Subcutaneous abdominal adipose tissue (tissue), 5 donors: ENCODE data around the gene PITPNM3.

Experiments used
- H3K27ac ChIP-seq: one replicate; pipeline ENCODE4 v1.7.0; 2013; ENCODE audit warnings: low read depth, mild to moderate bottlenecking, inconsistent platforms, low read length, moderate library complexity
- H3K27me3 ChIP-seq, 5 donors: one replicate each; pipeline ENCODE4 v1.7.0; 2013; ENCODE audit warnings: low read length in 5 of 5, inconsistent platforms in 1 of 5; ENCODE audit not compliant: control insufficient read depth in 5 of 5, insufficient read depth in 4 of 5
- H3K36me3 ChIP-seq, 5 donors: one replicate each; pipeline ENCODE4 v1.7.0; 2013; ENCODE audit warnings: low read length in 5 of 5; ENCODE audit not compliant: control insufficient read depth in 5 of 5, insufficient read depth in 5 of 5
- H3K4me1 ChIP-seq, 5 donors: one replicate each; pipeline ENCODE4 v1.7.0; 2013; ENCODE audit warnings: low read length in 5 of 5, mild to moderate bottlenecking in 3 of 5, moderate library complexity in 1 of 5; ENCODE audit not compliant: control insufficient read depth in 5 of 5, insufficient read depth in 5 of 5
- H3K4me3 ChIP-seq, 5 donors: one replicate each; pipeline ENCODE4 v1.7.0; 2013; ENCODE audit warnings: low read length in 5 of 5, low read depth in 1 of 5
- H3K9ac ChIP-seq, 5 donors: one replicate each; pipeline ENCODE4 v1.7.0; 2013; ENCODE audit warnings: low read length in 5 of 5, mild to moderate bottlenecking in 4 of 5, moderate library complexity in 3 of 5
- H3K9me3 ChIP-seq, 5 donors: one replicate each; pipeline ENCODE4 v1.7.0; 2013; ENCODE audit warnings: low read length in 5 of 5; ENCODE audit not compliant: control insufficient read depth in 5 of 5
- donor health status: healthy.
- donor health status: healthy.
- donor health status: healthy.
- donor health status: healthy.
- donor health status: healthy.

The PITPNM3 gene

GRCh38 chr17:6497496-6498221 is 58.7 kb downstream of the PITPNM3 start:
- no peaks in the 10 kb centered on the region for H3K36me3 ChIP-seq
- no peaks in the 10 kb centered on the region for H3K9me3 ChIP-seq
- no peak overlapping the region for H3K27ac ChIP-seq
- H3K4me3 ChIP-seq = no peak overlapping the region
- H3K4me1 ChIP-seq = peaks cover 0 to 24% (median 8%) of the 10 kb centered on the region in 5 donors
- H3K9ac ChIP-seq = no peak overlapping the region
- H3K27me3 ChIP-seq = peaks cover 5 to 27% (median 26%) of the 10 kb centered on the region in 5 donors

DNA sequence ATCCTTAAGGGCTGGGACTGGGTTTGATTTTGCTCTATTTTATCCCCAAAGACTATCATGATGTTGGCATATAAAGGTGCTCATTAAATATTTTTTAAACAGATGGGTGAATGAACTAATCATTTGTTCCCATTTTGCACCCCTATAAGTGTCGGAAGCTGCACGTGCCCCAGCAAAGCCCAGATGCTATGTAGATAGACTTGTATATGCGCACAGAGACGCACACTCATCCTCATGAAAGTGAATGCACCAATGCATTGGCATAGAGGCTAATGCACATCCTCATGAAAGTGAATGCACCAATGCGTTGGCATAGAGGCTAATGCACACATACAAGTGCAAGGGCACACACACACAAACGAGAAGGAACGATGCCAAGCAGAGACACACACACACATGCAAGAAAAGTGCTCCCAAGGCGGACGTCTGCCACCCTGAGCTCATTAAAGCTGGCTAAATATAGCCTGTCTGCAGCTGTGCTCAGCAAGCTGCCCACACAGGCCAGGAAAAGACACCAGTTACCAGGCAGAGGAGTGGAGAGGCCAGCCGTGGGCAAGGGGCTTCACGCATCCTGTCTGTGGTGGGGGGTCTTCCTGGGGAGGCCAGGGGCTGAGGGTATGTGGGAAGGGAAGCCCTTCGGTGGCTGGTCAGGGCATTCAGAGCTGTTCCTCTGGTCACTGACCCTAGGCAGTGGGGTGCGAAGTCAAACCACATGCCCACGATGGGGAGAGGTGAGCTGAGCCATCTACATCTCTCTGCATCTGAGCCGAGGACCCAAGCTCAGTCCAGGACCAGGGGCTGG is 59.5 kb downstream of the PITPNM3 start:
- Histone ChIP-seq H3K27ac (no peak overlapping the region), H3K9me3 (no peaks in the 10 kb centered on the region), H3K9ac (no peak overlapping the region), H3K36me3 (no peaks in the 10 kb centered on the region), H3K4me3 (no peak overlapping the region), H3K27me3 (peaks cover 5 to 27% (median 26%) of the 10 kb centered on the region in 5 donors), H3K4me1 (peaks cover 0 to 24% (median 8%) of the 10 kb centered on the region in 5 donors)

- Histone ChIP-seq H3K9me3 (no peaks in the 10 kb centered on the region), H3K27me3 (peaks cover 5 to 27% (median 26%) of the 10 kb centered on the region in 5 donors), H3K9ac (no peak overlapping the region), H3K27ac (no peak overlapping the region), H3K4me3 (no peak overlapping the region), H3K4me1 (peaks cover 0 to 24% (median 8%) of the 10 kb centered on the region in 5 donors), H3K36me3 (no peaks in the 10 kb centered on the region)
These were observed 60.3 kb downstream of the PITPNM3 start for GRCh38 chr17:6496116-6496481.

DNA sequence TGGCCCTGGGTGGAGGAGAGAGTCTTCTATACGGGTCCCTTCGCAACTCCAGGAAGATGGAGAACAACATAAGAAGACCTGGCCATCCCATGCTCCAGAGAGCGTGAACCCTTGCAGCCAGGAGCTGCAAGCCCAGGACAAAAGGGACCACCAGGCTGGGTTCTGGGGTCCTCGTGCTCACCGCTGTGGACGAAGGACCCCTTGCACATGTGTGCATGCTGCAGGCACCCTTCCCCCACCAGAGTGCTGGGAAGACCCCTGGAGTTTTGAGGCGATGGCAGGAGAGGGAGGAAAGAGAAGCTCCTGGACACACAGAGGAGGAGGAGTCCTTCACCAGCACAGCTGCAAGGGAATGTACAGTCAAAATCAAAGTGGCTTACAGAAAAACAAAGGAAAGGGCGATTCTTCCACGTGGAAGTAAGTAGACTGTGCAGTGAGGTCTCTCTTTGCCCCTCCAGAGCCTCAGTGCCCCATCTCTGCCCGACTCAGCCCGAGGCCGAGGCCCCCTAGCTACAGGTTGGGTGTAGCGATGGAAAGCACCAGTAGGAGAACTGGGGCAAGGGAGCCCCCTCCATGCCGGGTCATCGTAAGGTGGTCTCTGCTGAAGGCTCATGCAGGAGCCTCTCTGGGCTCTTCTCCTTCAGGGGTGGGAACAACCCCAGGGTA is 60.8 kb downstream of the PITPNM3 start:
- H3K4me1 ChIP-seq = peaks cover 0 to 24% (median 8%) of the 10 kb centered on the region in 5 donors
- H3K9me3 ChIP-seq = no peaks in the 10 kb centered on the region
- no peak overlapping the region for H3K27ac ChIP-seq
- H3K4me3 ChIP-seq = no peak overlapping the region
- peaks cover 5 to 27% (median 26%) of the 10 kb centered on the region in 5 donors for H3K27me3 ChIP-seq
- no peak overlapping the region for H3K9ac ChIP-seq
- H3K36me3 ChIP-seq = no peaks in the 10 kb centered on the region

- no peaks in the 10 kb centered on the region for H3K36me3 ChIP-seq
- no peak overlapping the region for H3K9ac ChIP-seq
- no peaks in the 10 kb centered on the region for H3K9me3 ChIP-seq
- peaks cover 5 to 30% (median 26%) of the 10 kb centered on the region in 5 donors for H3K27me3 ChIP-seq
- H3K4me3 ChIP-seq = no peak overlapping the region
- peaks cover 0 to 24% (median 8%) of the 10 kb centered on the region in 5 donors for H3K4me1 ChIP-seq
- no peak overlapping the region for H3K27ac ChIP-seq
These were observed 62.0 kb downstream of the PITPNM3 start for GRCh38 chr17:6494239-6494941.

DNA sequence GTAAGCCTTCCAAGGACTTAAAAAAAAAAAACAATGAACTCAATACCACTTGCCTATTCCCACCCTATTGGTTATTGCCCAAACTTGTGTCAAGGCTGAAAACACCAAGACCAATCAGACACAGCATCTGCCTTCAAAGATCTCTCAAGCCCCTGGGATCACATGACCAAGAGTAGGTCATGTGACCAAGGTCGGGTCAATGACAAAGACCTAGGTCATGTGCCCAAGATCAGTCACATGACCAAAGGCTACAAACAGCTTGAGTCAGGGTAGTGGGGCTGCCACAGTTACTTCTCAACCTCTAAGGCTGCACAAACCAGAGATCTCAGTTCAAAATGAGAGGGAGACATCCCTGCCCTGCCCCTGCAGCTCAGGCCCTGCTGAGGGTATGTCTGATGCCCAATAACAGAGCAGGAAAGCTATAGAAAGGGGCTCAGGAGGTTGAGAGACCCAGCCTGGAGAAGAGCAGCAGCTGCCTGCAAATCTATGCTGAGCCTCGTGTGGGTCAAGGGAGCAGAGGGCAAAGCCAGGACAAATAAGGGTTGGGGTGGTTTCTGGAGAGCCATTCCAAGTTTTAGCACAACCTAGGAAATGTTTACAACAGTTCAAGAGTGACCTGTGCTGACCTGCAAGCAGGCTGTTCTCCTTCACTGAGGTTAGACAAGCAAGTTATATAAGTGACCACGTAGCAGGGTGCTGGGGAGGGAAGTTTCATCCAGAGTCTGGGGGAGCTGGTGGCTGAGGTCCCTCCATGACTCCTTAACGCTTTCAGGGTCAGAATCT is 63.3 kb downstream of the PITPNM3 start:
- peaks cover 0 to 25% (median 8%) of the 10 kb centered on the region in 5 donors for H3K4me1 ChIP-seq
- H3K36me3 ChIP-seq = no peaks in the 10 kb centered on the region
- H3K9me3 ChIP-seq = no peaks in the 10 kb centered on the region
- H3K27me3 ChIP-seq = peaks cover 5 to 29% (median 18%) of the 10 kb centered on the region in 5 donors
- H3K27ac ChIP-seq = no peak overlapping the region
- H3K9ac ChIP-seq = no peak overlapping the region
- H3K4me3 ChIP-seq = no peak overlapping the region

GRCh38 chr17:6491071-6491700 is 65.2 kb downstream of the PITPNM3 start:
- H3K9ac ChIP-seq = no peak overlapping the region
- no peak overlapping the region for H3K4me3 ChIP-seq
- no peaks in the 10 kb centered on the region for H3K9me3 ChIP-seq
- H3K4me1 ChIP-seq = peaks cover 0 to 21% (median 4%) of the 10 kb centered on the region in 5 donors
- no peaks in the 10 kb centered on the region for H3K36me3 ChIP-seq
- H3K27ac ChIP-seq = no peak overlapping the region
- H3K27me3 ChIP-seq = peaks cover 0 to 12% (median 11%) of the 10 kb centered on the region in 5 donors

DNA sequence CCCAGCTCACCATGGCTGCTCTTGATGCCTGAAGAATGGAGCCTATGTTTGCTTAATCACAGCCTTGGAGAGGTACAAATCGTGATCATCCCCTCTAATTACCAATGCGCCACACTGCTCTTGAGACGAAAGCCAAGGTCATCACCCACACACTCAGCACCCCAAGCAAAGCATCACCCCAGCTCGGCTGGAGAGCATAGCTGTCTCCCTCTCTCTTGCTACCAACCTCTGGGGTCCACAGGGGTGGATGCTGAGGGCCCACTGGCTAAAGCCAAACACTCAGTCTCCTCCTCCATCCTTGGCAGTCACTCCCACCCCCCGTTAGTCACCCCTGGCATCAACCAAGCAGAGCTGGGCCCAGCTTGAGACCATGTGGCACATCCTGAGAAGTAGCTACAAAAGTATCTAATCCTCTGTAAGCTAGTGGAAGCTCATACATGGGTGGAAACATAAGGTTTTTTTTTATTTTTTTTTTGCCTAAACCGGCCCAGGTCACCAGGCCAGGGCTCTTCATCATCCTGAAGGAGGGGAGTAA is 67.3 kb downstream of the PITPNM3 start:
- Histone ChIP-seq H3K36me3 (no peaks in the 10 kb centered on the region), H3K4me3 (no peak overlapping the region), H3K4me1 (peaks cover 0 to 17% (median 4%) of the 10 kb centered on the region in 5 donors), H3K27me3 (peaks cover 0 to 4% (median 3%) of the 10 kb centered on the region in 5 donors), H3K9me3 (no peaks in the 10 kb centered on the region), H3K27ac (no peak overlapping the region), H3K9ac (no peak overlapping the region)
